CD4-positive, alpha-beta T cell treated with Interleukin-1 beta for 1 hour (primary cell): ENCODE data around the gene SMTN.
A peak's percentile ranks its signal among the peaks of the same experiment; 100 is the strongest.
"Not testable (repeated sequence)": the region's sequence is repeated elsewhere in the genome, so short reads cannot be mapped to it uniquely, and the experiment has no call there.

Source experiments
- DNase-seq, 2 donors: peaks; one replicate each; pipeline ENCODE4 v3.0.0-alpha.2; 2020 to 2022

Gene SMTN

GRCh38 chr22:31091106-31091975 is 10.2 kb downstream of the SMTN start:
- no peak for DNase-seq

- no peak for DNase-seq
Measured at GRCh38 chr22:31092161-31092560, 11.0 kb downstream of the SMTN start.

- DNase-seq = no peak
Measured at GRCh38 chr22:31093086-31093850, 12.2 kb downstream of the SMTN start.

GRCh38 chr22:31094021-31094551 is 13.0 kb downstream of the SMTN start:
- no peak for DNase-seq

GRCh38 chr22:31094741-31095140 is 13.6 kb downstream of the SMTN start:
- DNase-seq = no peak

GRCh38 chr22:31095637-31096249 is 14.6 kb downstream of the SMTN start:
- no peak for DNase-seq

GRCh38 chr22:31096657-31097279 is 15.7 kb downstream of the SMTN start:
- no peak for DNase-seq

- not testable (repeated sequence) for DNase-seq
Measured at GRCh38 chr22:31097539-31097938, 16.4 kb downstream of the SMTN start.

GRCh38 chr22:31097941-31098631 is 17.0 kb downstream of the SMTN start:
- DNase-seq = no peak

GRCh38 chr22:31098632-31099110 is 17.6 kb downstream of the SMTN start:
- DNase-seq = no peak

- no peak for DNase-seq
Measured at GRCh38 chr22:31099386-31099785, 18.3 kb downstream of the SMTN start.

GRCh38 chr22:31099841-31100761 is 19.0 kb downstream of the SMTN start:
- DNase-seq = no peak

- no peak for DNase-seq
Measured at GRCh38 chr22:31100762-31101525, 19.8 kb downstream of the SMTN start.

GRCh38 chr22:31102441-31103081 is 21.4 kb downstream of the SMTN start:
- no peak for DNase-seq

GRCh38 chr22:31103111-31103510 is 22.0 kb downstream of the SMTN start:
- DNase-seq = no peak

- DNase-seq = no peak
Measured at GRCh38 chr22:31103899-31104694, 23.0 kb downstream of the SMTN start.

- peak in 1 of 2 donors; percentile 24 for DNase-seq
Measured at GRCh38 chr22:31104869-31105268, 23.8 kb downstream of the SMTN start.

GRCh38 chr22:31105282-31105929 is 24.3 kb downstream of the SMTN start:
- DNase-seq = no peak
